Measurements from ENCODE around the gene TSPAN18.

TSPAN18 gene

GRCh38 chr11:44885919-44886789 is 159.4 kb downstream of the TSPAN18 start:
- DNase-seq (ENCODE audit: low read depth in 3 of 3, low spot score in 1 of 3): no peak

DNA sequence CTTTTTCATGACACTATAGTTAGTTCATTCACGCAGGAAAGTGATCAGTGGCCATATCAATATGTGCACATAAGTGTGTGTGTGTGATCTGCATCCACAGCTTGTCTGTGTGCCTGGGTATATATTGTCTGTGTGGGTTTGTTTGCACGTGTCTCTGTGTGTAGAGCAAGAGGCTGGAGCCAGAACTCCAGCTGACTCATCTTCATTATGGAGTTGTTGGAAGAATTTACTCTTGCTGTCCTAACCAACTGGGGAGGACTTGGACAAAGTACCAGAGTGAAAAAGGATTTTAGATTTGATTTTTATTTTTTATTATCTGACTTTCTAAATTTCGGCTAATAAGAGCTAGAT is 160.0 kb downstream of the TSPAN18 start:
- DNase-seq (ENCODE audit: low read depth in 3 of 3, low spot score in 1 of 3): no peak

GRCh38 chr11:44887636-44888035 is 160.9 kb downstream of the TSPAN18 start:
- DNase-seq (ENCODE audit: low read depth in 3 of 3, low spot score in 1 of 3): no peak

DNA sequence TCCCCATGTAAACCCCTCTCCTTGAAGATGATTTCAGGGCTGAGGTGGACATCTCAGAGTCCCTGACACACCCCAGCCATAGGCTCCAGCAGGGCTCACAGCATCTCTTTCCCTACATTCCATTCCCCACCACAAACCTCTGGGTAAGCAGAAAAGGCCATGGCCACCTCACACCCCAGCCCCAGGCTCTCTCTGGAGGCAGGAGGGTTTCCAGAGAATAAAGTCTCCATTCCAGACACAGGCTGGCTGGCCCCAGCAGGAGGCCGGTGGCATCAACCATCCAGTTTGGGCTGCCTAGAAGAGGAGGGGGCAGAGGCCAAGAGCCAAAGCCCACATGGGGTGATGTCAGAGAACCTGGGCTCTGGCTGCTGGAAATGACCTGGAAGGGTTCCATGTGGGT is 162.5 kb downstream of the TSPAN18 start:
- no peak for DNase-seq (ENCODE audit: low read depth in 3 of 3, low spot score in 1 of 3)

- DNase-seq (ENCODE audit: low read depth in 3 of 3, low spot score in 1 of 3): no peak
These were observed 166.1 kb downstream of the TSPAN18 start for GRCh38 chr11:44892843-44893242.

DNA sequence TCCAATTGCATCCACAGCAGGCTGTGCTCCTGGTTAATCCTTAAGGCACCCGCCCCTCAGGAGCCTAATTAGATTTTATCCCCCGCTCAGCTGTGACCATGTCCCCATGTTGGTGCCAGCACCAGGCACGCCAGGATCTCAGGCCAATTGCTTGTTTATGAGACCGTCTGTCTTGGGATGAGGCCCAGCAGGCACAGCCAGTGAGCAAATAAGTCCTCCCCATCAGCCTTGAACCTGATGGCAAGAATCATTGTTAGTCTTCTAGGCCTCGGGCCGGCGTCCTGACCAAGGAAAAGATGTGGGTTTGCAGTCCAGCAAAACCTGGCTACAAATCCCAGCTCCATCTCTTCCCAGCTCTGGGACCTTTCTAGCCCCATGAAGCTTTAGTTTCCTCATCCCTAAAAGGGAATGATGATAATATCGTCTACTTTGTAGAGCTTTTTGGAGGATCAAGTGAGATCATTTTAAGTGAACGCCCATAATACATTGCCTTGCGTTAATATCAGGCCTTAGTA is 166.6 kb downstream of the TSPAN18 start:
- DNase-seq (ENCODE audit: low read depth in 3 of 3, low spot score in 1 of 3): no peak

GRCh38 chr11:44893846-44894617 is 167.3 kb downstream of the TSPAN18 start:
- peak; percentile 20 to 45 (median 25) for DNase-seq (ENCODE audit: low read depth in 3 of 3, low spot score in 1 of 3)

GRCh38 chr11:44899959-44900358 is 173.2 kb downstream of the TSPAN18 start:
- DNase-seq (ENCODE audit: low read depth in 3 of 3, low spot score in 1 of 3): peak in 1 of 3 donors; percentile 15

DNA sequence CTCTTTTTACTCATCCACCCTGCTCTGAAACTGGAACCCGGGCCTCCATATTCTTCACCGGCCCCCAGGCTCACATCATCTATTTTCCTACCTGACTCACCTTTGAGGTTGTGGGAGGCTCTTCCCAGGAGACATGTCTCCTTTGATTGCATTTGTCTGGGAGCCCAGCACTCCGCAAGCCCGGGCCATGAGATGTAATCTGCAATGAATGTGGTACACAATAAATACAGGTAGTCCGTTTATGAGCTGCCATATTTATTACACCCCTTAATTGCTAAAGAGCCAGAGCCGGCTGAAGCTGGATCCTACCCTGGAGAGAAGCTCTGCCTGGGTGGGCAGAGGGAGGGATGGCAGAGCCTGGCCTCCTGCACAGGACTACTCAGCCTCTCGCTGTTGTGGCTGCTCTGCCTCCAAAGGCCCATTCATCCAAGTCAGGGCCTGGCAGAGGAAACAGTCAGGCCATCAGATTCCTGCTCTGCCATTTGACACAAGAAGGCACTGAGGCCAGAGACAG is 174.4 kb downstream of the TSPAN18 start:
- DNase-seq (ENCODE audit: low read depth in 3 of 3, low spot score in 1 of 3): no peak

DNA sequence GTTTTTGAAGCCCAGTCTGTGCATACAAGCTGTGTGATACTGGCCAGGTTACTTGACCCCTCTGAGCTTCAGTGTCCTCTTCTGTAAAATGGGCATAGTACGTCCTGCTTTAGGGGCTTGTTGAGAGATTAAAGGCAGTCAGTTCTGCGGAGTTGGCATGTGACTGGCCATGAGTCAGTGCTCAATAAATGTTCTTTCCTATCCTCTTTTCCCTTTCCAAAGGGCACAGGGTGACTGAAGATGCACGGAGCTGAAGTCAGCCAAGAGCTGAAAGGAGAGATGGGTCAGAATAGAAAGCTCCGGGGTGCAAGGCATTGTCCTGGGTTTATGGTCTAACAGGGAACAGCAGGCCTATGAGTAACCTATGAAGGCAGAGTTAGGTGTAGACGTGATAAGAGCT is 175.0 kb downstream of the TSPAN18 start:
- no peak for DNase-seq (ENCODE audit: low read depth in 3 of 3, low spot score in 1 of 3)

DNA sequence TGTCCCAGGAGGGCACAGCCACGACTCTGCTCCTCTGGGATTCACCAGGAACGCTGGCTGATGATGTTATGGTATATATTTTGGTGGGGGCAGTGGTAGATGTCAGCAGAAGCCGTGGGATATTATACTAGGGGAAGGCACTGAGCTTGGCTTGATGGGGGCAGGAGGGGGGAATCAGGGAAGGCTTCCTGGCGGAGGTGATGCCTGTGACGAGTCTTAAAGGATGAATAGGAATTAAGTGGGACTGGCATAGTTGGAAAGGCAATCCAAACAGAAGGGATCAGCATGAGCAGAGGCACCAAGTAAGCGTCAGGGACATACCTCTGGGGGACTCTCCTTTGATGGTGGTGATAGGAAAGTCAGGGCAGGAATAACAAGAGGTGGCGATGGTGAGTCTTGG is 176.3 kb downstream of the TSPAN18 start:
- DNase-seq (ENCODE audit: low read depth in 3 of 3, low spot score in 1 of 3): no peak

GRCh38 chr11:44903518-44903917 is 176.8 kb downstream of the TSPAN18 start:
- no peak for DNase-seq (ENCODE audit: low read depth in 3 of 3, low spot score in 1 of 3)

DNA sequence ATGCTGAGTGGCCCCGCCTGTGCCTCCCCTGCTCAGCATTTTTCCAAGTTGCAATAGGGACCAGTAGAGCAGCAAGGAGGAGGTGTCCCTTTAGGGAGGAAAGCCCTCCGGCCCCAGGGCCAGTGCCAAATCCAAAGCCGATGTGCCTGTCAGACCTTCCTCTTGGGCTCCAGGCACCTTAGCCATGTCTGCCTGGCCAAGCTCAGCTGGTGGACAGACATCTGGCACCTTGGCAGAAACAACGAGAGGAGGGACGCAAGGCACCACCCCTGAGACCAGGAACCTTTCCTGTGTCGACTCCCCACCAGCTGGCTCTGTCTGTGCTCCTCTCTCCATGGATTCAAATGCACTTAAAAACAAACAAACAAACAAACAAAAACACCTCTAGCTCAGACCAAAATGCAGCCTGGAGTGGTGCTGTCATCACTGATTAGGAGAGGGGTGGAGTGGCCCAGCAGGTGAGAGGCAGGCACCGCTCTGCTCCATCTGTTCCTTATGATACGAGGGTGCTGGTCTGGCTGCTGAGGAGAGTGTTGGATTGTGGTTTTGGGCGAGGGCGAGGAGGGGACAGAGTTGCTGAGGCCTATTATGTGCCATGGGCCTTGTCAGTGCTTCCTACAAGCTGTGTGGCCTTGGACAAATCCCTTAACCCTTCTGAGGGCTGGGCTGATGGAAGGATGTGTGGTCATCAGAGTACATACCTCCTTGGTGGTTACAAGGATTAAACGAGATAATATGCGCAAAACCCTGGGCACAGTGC is 177.7 kb downstream of the TSPAN18 start:
- no peak for DNase-seq (ENCODE audit: low read depth in 3 of 3, low spot score in 1 of 3)

DNA sequence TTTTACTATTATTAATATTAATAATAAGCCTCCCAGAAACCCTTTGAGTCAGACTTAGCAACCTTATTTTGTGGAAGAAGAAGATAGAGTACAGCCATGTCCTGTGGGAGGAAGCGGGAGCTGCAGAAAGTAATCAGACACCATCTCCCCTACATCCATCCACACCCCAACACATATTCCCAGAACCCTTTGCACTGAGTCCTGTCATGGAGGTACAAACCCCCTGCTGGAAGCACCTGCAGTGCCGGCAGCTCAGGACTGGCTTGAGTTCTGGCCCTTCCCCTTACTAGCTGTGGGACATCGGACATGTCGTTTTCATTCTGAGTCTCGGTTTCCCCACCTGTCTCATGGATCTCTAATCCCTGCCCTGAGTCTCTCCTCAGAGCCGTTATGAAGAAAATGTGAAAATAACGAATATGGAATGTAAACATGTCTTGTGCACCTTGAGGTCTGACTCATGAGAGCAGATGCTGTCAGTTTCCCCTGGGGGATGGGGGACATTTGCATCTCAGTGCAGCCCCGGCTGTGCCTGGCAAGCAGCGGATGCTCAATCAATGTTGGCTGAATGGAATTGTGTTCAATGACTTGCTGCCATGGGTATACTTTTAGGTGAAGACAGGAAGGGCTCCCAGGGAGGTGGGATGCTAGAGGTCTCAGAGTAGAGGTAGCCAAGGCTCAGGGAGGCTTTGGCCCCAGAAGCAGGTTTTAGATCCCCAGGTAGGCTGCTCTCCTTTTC is 178.5 kb downstream of the TSPAN18 start:
- no peak for DNase-seq (ENCODE audit: low read depth in 3 of 3, low spot score in 1 of 3)

DNA sequence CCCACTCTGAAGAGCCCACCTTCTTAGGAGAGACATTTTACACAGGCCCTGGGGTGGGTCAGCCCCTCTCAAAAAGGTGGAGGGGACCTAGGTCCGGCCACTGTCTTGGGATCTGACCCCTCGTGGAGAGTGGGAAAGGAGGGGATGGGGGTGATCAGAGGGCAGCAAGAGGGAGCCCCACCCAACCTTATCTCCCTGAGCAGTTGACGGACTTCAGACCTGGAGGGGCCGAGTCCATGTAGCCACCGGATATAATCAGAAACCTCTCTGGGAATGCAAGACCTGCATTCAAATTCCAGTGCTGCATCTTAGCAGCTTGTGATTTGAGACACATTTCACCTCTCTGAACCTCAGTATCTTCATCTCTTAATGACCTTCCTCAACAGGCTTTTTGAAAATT is 179.9 kb downstream of the TSPAN18 start:
- no peak for DNase-seq (ENCODE audit: low read depth in 3 of 3, low spot score in 1 of 3)

DNA sequence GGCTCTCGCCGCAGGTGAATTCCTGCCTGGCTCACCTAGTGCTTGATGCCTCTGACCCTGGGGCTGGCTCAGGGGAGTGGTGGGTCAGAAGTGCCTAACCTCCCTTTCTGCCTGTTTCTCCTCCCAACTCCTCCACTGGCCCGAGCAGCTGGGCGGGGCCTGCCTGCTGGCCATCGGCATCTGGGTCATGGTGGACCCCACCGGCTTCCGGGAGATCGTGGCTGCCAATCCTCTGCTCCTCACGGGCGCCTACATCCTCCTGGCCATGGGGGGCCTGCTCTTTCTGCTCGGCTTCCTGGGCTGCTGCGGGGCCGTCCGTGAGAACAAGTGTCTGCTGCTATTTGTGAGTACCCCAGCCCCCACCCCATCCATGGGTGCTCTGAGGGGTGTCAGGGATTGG is 182.8 kb downstream of the TSPAN18 start:
- no peak for DNase-seq (ENCODE audit: low read depth in 3 of 3, low spot score in 1 of 3)

DNA sequence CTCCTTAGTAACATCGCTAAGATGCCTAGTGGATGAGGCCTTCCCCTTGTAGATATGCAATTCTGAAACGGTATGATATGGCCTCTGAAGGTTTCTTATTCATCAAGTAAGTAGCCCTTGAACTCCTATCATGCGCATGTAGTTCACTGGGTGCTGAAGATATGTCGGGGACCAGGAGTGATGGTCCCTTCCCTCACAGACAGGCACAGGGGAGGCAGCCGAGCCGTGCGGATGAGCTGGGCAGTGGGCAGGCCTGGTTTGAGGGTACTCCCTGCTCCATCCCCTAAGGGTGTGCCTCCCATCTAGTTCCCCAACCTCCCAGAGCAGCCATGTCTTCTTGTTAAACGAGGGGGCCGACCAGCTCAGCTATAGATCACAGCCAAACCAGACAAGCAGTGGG is 183.8 kb downstream of the TSPAN18 start:
- DNase-seq (ENCODE audit: low read depth in 3 of 3, low spot score in 1 of 3): no peak

DNA sequence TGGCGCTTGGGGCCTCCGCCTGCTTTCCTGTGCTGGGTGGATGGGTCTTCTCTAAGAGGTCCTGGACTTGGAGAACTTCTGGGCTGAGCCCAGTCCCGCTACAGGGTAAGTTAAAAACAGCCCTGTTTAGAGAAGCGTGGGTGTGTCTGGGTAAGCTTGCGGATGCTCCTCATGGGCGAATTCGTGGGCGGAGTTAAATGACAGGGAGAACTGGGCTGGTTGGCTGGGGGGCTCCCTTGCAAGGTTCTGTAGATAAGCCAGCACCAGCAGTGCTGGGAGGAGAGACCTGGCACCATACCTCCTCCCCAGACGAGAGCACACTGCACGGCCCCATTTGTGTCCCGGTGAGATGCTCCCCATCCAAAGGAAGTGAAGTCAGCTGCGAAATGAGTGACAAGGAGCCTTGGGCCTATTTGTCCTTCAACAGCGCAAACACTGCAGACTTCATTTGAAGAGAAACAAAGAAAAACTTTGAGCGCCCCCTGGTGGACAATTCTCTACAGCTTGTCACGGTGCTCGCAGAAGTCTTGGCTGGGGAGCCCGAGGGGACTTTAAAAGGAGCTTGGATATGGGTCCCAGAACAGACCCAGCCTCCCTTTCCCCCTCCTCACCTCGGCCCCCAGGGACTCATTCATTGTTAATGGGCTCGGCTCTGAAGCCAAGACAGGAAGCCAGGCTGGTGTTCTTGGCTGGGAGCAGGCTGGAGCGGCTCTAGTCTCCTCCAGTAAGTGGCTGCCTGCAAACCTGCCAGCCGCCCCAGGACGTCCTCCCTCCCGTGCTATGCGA is 184.5 kb downstream of the TSPAN18 start:
- peak; percentile 70 to 73 (median 71) for DNase-seq (ENCODE audit: low read depth in 3 of 3, low spot score in 1 of 3)

DNA sequence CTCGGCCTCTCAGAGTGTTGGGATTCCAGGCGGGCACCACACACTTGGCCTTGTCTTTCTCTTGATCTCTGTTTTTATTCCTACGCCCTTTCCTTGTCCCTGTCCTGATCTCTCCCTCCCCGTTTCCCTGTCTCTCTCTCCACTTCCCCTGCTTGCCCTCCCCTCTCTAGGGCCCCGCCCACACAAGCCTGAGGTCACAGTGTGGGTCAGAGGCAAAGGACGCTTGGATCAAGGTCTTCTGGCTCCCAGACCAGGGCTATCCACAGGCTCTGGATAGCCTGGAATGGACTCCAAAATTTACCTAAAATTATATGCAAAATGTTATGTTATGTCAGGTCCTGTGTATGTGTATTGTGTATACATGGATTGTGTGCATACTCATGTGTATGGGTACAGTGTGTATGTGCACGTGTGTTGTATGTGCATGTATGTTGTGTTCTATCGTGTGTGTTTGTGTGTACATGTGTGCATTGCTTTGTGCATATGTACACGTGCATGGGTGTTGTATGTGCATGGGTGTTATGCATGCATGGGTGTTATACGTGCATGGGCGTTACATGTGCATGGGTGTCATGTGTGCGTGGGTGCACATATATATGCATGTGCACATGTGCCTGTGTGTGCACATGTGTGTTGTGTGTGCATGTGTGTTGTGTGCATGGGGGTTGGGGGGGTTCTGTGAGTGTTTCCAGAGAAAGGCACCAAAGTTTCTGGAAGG is 185.7 kb downstream of the TSPAN18 start:
- DNase-seq (ENCODE audit: low read depth in 3 of 3, low spot score in 1 of 3): no peak

Data from stimulated activated CD4-positive, alpha-beta T cell treated with anti-CD3 and anti-CD28 coated beads, TNF-alpha, amount 100 ng/mL, for 1 hour (primary cell).